Suppressor macrophage treated with lipopolysaccharide for 1 hour (primary cell): ENCODE results near the gene FAM131A.
"Not testable (repeated sequence)": the region's sequence is repeated elsewhere in the genome, so short reads cannot be mapped to it uniquely, and the experiment has no call there.

Source experiments
- DNase-seq, 3 donors: peaks; one replicate each; pipeline ENCODE4 v3.0.0-alpha.2; 2020 to 2022

FAM131A gene

DNA sequence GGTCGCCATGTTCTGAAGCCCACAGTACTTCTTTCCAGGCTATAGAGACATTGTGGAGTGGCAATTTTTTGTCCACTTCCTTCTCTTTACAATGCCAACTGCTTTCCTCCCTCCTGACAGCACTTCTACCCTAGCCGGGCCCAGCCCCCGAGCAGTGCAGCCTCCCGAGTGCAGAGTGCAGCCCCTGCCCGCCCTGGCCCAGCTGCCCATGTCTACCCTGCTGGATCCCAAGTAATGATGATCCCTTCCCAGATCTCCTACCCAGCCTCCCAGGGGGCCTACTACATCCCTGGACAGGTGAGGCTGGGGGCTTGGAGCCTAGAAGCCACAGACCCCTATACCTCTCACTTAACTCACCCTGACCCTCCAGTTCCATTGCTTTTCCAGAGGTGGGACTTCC lies 20.2 kb upstream of the FAM131A start:
- no peak for DNase-seq

DNA sequence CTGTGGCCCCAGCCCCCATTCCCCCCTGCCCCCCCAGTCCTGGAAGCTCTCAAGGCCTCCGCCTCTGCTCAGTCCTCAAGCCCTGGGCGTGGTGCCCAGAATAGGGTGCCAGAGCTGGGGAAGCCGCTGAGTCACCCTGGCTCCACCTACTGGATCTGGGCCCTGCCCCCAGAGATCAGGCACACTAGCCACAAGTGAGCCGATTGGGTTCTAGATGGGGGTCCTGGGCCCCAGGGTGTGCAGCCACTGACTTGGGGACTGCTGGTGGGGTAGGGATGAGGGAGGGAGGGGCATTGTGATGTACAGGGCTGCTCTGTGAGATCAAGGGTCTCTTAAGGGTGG lies 17.3 kb upstream of the FAM131A start:
- DNase-seq = peak; percentile 90 to 93 (median 92)

DNA sequence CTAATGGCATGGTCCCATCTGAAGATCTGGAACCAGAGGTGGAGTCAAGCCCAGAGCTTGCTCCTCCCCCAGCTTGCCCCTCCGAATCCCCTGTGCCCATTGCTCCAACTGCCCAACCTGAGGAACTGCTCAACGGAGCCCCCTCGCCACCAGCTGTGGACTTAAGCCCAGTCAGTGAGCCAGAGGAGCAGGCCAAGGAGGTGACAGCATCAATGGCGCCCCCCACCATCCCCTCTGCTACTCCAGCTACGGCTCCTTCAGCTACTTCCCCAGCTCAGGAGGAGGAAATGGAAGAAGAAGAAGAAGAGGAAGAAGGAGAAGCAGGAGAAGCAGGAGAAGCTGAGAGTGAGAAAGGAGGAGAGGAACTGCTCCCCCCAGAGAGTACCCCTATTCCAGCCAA lies 15.7 kb upstream of the FAM131A start:
- no peak for DNase-seq

DNA sequence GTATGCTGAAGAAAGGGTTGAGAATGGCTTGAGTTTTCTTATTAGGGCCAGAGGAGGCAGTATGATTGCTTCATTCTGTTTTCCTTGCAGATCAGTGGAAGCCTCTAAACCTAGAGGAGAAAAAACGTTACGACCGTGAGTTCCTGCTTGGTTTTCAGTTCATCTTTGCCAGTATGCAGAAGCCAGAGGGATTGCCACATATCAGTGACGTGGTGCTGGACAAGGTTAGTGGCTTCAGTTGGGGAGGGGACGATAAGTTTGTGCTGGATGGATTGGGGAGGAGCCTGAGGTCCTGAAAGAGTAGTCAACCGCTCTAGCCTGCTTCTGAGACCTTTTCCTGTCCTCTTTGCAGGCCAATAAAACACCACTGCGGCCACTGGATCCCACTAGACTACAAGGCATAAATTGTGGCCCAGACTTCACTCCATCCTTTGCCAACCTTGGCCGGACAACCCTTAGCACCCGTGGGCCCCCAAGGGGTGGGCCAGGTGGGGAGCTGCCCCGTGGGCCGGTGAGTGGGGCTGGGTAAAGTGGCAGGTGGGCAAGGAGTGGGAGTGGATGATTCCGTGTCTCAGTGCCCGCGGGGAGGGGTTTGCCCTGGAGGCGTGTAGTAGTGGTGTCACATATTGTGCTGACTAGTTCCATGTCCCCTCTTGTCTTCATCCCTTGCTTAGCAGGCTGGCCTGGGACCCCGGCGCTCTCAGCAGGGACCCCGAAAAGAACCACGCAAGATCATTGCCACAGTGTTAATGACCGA lies 14.5 kb upstream of the FAM131A start:
- DNase-seq = peak; percentile 59 to 65 (median 65)

DNA sequence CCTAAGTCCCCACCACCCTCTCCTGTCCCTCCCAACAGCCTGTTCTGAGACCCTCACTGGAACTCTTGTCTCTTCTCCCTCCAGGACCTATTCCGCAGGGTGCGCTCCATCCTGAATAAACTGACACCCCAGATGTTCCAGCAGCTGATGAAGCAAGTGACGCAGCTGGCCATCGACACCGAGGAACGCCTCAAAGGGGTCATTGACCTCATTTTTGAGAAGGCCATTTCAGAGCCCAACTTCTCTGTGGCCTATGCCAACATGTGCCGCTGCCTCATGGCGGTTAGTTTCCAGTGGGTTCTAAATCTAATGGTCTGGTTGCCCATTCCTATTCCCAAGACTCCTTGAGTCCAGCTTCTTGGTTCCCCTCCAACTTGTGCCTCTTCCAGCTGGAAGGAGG lies 13.7 kb upstream of the FAM131A start:
- no peak for DNase-seq

DNA sequence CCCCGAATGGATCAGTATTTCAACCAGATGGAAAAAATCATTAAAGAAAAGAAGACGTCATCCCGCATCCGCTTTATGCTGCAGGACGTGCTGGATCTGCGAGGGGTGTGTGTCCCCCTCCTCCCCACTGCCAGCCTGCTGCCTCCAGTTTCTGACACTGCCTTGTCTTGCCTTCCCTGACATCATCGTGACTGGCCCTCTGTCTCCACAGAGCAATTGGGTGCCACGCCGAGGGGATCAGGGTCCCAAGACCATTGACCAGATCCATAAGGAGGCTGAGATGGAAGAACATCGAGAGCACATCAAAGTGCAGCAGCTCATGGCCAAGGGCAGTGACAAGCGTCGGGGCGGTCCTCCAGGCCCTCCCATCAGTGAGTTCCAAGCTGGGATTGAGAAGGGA lies 12.1 kb upstream of the FAM131A start:
- no peak for DNase-seq

DNA sequence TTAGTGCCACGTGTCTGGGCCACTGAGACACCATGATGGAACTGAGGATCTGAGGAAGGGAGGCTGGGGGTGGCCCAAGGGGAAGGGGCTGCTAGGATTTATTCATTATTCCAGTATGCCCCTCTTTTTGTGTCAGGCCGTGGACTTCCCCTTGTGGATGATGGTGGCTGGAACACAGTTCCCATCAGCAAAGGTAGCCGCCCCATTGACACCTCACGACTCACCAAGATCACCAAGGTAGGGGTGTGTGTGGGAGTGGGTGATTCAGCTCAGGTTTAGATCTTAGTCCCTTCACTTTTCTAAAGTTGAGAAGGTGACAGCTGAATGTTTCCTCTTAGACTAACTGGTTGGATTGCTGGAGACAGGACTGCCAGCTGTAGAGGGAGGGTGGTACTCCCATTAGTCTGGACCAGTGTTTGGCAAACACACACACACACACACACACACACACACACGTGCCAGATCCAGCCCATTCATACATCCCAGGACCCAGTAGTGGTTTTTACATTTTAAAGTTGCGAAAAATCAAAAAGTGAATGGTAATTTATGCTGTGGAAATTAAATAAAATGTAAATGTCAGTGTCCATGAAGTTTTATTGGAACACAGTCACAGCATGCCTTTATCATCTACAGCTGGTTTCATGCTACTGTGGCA lies 11.6 kb upstream of the FAM131A start:
- DNase-seq = no peak

DNA sequence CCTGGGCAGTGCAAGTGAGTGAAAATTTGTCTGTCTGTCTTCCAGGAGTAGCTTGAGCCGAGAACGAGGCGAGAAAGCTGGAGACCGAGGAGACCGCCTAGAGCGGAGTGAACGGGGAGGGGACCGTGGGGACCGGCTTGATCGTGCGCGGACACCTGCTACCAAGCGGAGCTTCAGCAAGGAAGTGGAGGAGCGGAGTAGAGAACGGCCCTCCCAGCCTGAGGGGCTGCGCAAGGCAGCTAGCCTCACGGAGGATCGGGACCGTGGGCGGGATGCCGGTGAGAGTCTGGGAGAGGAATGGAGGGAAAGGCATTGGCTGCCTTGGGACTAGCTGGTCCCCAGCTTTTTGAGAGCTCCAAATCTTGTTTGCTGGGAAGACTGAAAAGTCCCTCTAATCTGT lies 10.2 kb upstream of the FAM131A start:
- DNase-seq = no peak

DNA sequence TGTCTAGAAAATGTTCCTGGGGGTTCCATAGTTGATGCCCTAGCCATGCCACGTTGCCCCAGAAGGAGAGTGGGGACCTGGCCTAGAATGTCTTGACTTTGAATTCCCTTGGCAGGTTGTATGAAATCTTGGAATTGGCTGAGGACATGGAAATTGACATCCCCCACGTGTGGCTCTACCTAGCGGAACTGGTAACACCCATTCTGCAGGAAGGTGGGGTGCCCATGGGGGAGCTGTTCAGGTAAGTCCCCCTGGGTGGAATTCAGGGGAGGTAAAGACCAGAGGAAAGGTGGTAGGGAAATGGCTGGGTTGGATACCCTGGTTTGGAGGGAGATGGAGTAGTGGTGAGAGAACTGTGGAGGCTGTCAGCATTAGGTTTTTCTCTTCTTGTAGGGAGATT lies 8.9 kb upstream of the FAM131A start:
- no peak for DNase-seq

DNA sequence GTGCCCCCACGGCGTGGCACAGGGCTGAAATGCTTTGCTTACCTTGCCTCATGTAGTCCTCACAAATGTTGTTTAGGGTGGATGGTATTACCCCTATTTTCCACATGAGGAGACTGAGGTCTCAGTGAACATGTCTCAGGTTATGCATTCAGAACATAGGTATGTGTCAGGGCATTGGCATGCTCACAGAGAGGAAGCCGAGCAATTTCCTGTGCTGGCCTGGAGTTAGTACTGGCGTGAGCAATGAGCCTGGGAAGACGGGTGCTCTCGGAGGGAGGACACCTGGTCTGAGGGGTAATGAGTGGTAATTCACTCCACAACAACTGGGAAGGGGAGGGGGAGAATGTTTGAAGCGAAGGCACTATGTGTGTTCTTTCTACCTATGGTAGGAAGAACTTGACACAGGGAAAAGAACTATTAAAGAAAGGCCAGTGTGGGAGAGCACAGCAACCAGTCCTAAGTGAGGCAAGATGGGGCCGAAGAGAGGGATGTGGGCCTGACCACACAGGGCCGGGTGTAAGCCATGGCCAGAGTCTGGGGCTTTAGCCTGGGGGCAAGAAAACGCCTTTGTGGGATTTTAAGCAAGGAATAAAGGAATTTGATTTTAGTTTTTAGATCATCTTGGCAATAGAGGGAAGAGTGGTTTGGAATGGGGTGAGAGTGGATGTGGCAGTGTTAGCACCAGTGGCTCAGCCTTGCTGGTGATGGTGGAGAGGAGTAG lies 4.9 kb upstream of the FAM131A start:
- no peak for DNase-seq

DNA sequence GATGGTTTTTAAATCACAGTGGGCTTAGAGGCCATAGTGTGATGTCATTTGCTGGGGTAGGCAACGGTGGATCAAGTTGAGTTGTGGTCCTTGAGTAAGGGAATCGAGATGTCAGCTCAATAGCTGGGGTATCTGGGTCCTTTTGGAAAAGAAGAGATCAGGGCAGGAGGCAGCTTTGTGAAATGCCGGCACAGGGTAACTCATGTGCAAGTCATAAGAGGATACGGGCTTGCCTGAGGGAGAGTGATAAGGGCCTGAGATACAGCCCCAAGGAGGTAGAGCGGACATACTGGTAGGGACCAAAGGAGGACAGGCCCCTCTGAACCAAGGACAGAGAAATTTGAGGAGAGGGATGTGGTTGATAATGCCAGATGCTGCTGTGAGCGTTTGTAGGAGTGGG lies 4.2 kb upstream of the FAM131A start:
- DNase-seq = no peak

DNA sequence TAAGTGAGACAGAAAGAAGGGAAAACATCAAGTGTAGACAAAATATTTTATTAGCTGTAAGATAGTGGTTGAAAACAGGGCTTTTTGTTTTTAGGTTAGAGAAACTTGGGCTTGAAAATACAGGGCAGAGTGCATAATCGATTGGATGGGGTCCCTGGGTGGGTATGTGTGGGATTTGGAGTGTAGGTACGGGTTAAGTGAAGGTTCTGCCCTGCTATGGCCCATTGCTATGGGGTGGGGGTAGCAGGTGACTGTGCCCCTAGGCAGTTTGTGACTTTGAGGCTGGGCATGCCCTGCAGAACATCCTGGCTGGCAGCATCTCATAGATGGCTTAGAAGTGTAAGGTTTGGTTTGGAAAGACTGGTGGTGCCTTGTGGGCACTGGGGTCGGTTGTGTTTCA lies 3.7 kb upstream of the FAM131A start:
- DNase-seq = no peak

DNA sequence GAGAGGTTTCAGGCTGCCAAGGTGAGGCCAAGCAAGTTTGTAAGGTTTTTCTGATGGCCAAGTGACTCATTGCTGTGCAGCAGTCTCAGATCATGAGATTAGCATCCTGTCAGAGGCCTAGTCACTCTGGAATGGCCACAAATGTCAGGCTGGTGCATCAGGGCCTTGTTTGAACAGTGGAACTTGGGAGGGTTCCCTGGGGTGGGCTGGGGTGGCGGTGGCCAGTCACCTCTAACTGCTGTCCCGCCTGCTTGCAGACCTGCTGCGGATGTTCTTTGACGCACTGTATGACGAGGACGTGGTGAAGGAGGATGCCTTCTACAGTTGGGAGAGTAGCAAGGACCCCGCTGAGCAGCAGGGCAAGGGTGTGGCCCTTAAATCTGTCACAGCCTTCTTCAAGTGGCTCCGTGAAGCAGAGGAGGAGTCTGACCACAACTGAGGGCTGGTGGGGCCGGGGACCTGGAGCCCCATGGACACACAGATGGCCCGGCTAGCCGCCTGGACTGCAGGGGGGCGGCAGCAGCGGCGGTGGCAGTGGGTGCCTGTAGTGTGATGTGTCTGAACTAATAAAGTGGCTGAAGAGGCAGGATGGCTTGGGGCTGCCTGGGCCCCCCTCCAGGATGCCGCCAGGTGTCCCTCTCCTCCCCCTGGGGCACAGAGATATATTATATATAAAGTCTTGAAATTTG lies 2.8 kb upstream of the FAM131A start:
- peak; percentile 56 to 71 (median 69) for DNase-seq

DNA sequence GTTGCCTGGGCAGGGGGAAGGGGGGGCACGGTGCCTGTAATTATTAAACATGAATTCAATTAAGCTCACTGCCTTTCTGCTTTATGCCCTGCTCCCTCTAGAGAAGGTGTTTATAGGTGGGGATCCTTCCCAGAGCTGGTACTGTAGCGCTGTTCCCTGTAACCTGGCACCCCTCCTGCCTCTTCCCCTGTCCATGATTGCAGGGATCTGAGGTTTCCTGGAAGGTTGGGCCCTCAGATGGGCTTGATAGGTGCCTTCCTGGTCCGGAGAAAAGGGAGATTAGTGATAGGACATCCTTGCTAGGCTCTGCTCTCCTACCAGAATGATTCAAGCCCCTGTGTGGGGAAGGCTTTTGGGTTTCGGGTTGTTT lies 2.1 kb upstream of the FAM131A start:
- DNase-seq = no peak

DNA sequence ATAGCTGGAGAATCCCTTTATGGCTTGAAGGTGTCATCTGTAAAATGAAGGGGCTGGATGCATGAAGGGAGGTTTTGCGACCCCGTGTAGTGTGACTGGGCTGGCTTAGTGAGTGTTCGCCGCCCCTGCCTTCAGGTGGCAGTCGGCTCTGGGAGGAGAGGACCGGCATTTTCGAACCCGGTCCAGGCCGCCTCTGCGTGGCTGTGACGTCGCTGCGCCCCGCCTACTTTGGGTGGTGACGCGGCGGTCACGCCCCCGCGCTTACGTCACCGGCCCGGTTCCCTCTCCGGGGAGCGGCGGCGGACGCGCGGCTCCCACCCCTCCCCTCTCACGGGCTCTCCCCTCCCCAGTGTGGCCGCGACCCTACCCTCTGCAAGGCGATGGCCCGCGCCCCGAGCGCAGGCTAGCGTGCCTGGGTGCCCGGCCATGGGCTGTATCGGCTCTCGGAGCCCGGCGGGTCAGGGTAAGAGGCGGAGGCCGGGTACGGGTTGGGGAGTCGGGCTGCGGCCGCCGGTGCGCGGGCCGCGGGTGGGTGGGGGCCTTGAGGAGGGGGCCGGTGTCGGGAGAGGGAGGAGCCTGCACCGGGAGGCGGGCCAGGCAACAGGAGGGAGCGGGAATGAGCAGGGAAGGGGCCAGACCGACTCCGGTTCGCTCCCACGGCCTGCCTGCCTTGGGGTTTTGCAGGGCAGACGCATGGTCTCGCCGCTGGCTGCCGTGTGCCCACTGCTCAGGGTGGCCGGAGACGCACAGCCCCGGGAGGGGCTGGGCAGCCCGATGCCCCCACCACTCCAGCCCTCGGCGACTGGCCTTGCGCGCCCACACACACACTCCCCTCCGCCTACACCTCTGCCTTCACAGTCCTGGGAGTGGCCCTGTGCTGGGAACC lies 1.5 kb upstream of the FAM131A start:
- DNase-seq = peak; percentile 84 to 95 (median 92)

DNA sequence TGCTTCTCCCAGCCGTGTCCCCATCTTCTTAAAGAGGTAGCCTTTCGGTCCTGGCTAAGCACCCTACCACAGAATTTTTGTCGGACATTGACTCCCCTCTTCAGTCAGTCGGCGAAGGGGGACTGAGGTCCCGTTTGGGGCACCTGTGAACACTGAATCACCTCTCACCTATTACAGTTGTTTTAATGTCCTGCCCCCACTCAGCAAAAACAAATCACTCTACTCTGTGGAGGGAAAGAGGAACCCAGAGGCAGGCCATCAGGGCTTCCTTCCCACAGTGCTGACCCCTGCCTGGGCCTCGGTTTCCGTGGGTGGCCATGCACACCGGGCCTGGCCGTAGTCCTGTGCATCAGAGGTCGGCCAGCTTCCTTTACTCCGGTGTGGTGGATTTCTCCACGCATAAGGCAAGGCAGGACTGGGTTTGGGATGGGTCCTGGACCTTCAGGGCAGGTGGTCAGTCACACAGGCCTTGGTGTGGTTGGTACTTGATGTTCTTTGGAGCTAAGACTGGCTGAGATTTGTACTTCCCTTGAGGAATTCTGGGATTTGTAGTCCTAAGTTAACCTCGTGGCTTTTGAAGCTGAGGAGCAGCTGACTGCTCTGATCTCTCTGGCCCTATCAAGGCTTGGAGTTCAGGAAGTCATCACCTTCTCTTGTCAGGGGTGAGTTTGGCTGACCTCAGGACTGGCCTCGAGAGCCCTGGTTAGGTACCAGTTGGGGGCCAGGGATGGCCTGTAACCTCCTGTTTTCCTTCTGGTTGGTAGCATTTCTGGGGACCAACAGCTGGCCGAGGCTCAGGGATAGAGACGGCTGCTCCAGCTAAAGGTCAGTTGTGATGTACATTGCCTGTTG lies 627 bp upstream of the FAM131A start:
- DNase-seq = peak; percentile 58 to 69 (median 69)

DNA sequence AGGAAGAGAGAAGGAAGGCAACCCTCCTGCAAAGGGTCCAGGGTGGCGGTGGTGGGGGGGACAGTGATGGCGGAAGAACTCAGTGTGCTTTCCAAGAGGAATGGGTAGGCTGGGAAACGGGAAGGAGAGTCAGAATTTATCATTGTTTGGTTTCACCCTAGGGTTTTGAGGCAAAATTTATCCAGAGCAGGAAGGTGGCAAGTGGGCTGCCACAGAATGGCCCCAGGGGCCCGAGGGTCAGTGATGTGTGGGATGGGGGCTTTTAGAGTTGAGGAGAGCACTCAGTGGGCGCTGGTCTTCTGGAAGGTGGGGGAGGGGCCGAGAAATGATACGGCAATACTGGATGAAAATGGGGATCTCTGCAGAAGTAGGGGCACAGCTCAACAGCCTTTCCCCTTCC lies 581 bp downstream of the FAM131A start:
- no peak for DNase-seq

DNA sequence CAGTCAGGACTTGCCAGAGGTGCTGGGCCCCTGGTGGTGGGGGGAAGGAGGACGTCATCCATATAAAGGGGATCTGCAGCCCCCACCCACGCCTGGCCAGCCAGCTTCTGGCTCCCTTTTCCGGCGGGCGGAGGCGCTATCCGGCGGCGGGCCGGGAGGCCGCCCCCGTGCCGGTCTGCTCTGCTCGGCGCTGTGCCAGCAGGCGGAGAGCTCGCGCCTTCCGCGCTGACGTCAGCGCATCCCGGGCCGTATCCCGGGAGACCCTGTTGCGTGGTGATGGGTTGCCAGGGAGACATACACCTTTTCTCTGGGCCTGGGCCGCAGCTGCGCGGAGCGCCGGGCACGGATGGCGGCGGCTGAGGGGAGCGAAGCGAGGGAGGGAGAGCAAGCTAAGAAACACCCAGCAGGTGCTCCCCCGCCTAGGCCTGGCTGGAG lies 1.1 kb downstream of the FAM131A start:
- peak; percentile 49 to 77 (median 56) for DNase-seq

DNA sequence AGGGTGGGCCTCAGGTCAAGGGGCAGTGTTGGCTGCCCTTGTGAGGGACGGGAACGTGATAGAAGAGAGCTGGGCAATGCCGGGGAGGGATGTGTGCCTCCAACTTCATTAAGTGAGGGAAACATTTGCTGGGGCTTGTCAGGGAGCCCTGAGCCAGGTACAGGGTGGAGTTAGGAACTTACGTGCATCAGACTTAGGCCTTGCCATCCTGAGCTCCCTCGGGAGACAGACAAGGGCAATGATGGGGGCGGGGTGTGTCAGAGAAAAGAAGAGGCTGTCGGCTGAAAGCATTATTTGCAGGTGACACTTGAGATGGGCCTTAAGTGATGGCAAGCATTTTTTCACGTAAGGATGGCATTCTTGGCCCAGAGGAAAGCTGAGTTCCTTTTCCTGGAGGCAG lies 1.6 kb downstream of the FAM131A start:
- no peak for DNase-seq

DNA sequence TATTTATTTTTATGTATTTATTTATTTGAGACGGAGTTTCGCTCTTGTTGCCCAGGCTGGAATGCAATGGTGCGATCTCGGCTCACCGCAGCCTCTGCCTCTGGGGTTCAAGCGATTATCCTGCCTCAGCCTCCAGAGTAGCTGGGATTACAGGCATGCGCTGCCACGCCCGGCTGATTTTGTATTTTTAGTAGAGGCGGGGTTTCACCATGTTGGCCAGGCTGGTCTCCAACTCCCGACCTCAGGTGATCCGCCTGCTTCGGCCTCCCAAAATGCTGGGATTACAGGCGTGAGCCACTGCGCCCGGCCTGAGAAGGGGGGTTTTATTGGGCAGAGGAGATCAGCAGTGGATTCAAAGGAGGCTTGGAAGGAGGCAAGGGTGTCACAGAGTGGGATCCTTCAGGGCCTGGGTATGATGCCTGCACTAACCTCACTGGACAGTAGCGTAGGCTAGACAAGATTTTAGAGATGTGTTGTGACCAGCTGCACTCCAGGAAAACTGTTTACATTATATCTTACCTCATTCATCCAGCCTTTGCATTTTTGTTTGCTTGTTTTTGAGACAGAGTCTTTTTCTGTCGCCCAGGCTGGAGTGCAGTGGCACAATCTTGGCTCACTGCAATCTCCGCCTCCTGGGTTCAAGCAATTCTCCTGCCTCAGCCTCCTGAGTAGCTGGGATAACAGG lies 2.2 kb downstream of the FAM131A start:
- not testable (repeated sequence) for DNase-seq

DNA sequence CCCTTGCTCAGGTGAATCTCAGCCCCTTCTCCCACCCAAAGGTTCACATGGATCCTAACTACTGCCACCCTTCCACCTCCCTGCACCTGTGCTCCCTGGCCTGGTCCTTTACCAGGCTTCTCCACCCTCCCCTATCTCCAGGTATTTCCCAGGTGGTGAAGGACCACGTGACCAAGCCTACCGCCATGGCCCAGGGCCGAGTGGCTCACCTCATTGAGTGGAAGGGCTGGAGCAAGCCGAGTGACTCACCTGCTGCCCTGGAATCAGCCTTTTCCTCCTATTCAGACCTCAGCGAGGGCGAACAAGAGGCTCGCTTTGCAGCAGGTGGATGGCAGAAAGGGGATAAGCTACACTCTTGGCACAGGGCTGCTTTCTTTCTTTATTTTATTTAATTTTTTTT lies 4.5 kb downstream of the FAM131A start:
- no peak for DNase-seq
